GM18868 (cell line): Measurements from ENCODE around the gene RET.

Source experiments
- ATAC-seq: cut with Tn5 transposase; IDR thresholded peaks from one replicate; pipeline ENCODE4 v1.9.1; 2021; ENCODE audit warnings: mild to moderate bottlenecking, moderate library complexity; ENCODE audit not compliant: unreplicated experiment

The RET gene

GRCh38 chr10:43061760-43062159, 15.1 kb upstream of the RET start:
- no peak for ATAC-seq

- ATAC-seq, result no peak
These were observed 14.3 kb upstream of the RET start for GRCh38 chr10:43062402-43063160.

- no peak for ATAC-seq
These were observed 12.4 kb upstream of the RET start for GRCh38 chr10:43064331-43065075.

GRCh38 chr10:43065234-43065633, 11.6 kb upstream of the RET start:
- ATAC-seq, result no peak

GRCh38 chr10:43065761-43066160, 11.1 kb upstream of the RET start:
- no peak for ATAC-seq

- ATAC-seq, result no peak
These were observed 10.4 kb upstream of the RET start for GRCh38 chr10:43066481-43066880.

- no peak for ATAC-seq
These were observed 9.3 kb upstream of the RET start for GRCh38 chr10:43067391-43068135.

GRCh38 chr10:43068136-43068395, 8.8 kb upstream of the RET start:
- no peak for ATAC-seq

- no peak for ATAC-seq
These were observed 8.2 kb upstream of the RET start for GRCh38 chr10:43068471-43069210.

- ATAC-seq, result no peak
These were observed 7.7 kb upstream of the RET start for GRCh38 chr10:43069211-43069515.

- no peak for ATAC-seq
These were observed 7.3 kb upstream of the RET start for GRCh38 chr10:43069579-43069978.

GRCh38 chr10:43070121-43071085, 6.5 kb upstream of the RET start:
- ATAC-seq, result no peak

- ATAC-seq, result no peak
These were observed 4.8 kb upstream of the RET start for GRCh38 chr10:43071865-43072650.

- no peak for ATAC-seq
These were observed 3.7 kb upstream of the RET start for GRCh38 chr10:43073191-43073590.

GRCh38 chr10:43073721-43074120, 3.1 kb upstream of the RET start:
- ATAC-seq, result no peak

- ATAC-seq, result no peak
These were observed 2.5 kb upstream of the RET start for GRCh38 chr10:43074409-43074808.

GRCh38 chr10:43074827-43075611, 1.9 kb upstream of the RET start:
- no peak for ATAC-seq

- ATAC-seq, result no peak
These were observed 1.3 kb upstream of the RET start for GRCh38 chr10:43075612-43076003.
